Stimulated activated CD4-positive, alpha-beta T cell treated with anti-CD3 and anti-CD28 coated beads, TNF-alpha, amount 100 ng/mL, for 1 hour (primary cell): ENCODE measurements around the gene KLK1.
"Not testable (repeated sequence)": the region's sequence is repeated elsewhere in the genome, so short reads cannot be mapped to it uniquely, and the experiment has no call there.

Experiments used
- DNase-seq, 3 donors: peaks; one replicate each; pipeline ENCODE4 v3.0.0-alpha.2; 2020; ENCODE audit warnings: low read depth in 3 of 3, low spot score in 1 of 3

The KLK1 gene

DNA sequence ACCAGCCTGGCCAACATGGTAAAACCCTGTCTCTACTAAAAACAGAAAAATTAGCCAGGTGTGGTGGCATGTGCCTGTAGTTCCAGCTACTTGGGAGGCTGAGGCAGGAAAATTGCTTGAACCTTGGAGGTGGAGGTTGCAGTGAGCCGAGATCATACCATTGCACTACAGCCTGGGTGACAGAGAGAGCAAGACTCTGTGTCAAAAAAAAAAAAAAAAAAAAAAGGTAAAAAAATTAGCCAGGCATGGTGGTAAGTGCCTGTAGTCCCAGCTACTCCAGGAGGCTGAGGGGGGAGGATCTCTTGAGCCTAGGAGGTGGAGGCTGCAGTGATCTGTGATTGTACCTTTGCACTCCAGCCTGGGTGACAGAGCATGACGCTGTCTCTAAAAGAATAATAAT lies 53.4 kb downstream of the KLK1 start, which contains the start of gene GPR32:
Gene GPR32, plus strand, starts transcription at position 301 of the 400 bp plus-strand sequence. CDS start 137 bp downstream, outside the sequence.
- DNase-seq: not testable (repeated sequence)
